ENCODE results near the gene GRIA1. TPM values are rescaled to one million over a fixed set of nuclear protein-coding genes. Genes with fewer than 3 reads are reported as not detected.

GRIA1 gene
- total RNA-seq, 4 donors from 2014 or later, result 0.12 to 0.19 TPM; not detected in 2

GRCh38 chr5:153511622-153512021, 21.2 kb downstream of the GRIA1 start:
- no peaks in the 10 kb centered on the region for H3K36me3 ChIP-seq
- TF ChIP-seq CTCF (IDR thresholded peaks at IDR 0.05) (no peak), POLR2A (IDR thresholded peaks at IDR 0.05) (no peak)
- no peak overlapping the region for H3K4me3 ChIP-seq
- 21 to 23% methylated on average over 6 of the region's 6 CpGs for WGBS, 2 donors
- peaks cover 0 to 8% (median 7%) of the 10 kb centered on the region in 3 donors for H3K9me3 ChIP-seq
- no peaks in the 10 kb centered on the region for H3K4me1 ChIP-seq
- H3K27me3 ChIP-seq, result no peaks in the 10 kb centered on the region
- intact Hi-C loops (cut with DNase I), result no loop called here
- H3K27ac ChIP-seq, result no peak overlapping the region
- no peak for DNase-seq

GRCh38 chr5:153513156-153513555, 22.7 kb downstream of the GRIA1 start:
- Histone ChIP-seq H3K27ac (no peak overlapping the region), H3K36me3 (no peaks in the 10 kb centered on the region), H3K4me3 (no peak overlapping the region), H3K4me1 (no peaks in the 10 kb centered on the region), H3K9me3 (peaks cover 0 to 8% (median 7%) of the 10 kb centered on the region in 3 donors), H3K27me3 (no peaks in the 10 kb centered on the region)
- no peak for DNase-seq
- TF ChIP-seq POLR2A (IDR thresholded peaks at IDR 0.05) (no peak), CTCF (IDR thresholded peaks at IDR 0.05) (no peak)
- intact Hi-C loops (cut with DNase I), result no loop called here
- WGBS, 2 donors, result 78 to 88% methylated on average over 3 to 4 of the region's 4 CpGs

GRCh38 chr5:153515301-153515700, 24.8 kb downstream of the GRIA1 start:
- TF ChIP-seq POLR2A (IDR thresholded peaks at IDR 0.05) (no peak), CTCF (IDR thresholded peaks at IDR 0.05) (no peak)
- no peaks in the 10 kb centered on the region for H3K4me1 ChIP-seq
- peaks cover 0 to 8% (median 7%) of the 10 kb centered on the region in 3 donors for H3K9me3 ChIP-seq
- H3K4me3 ChIP-seq, result no peak overlapping the region
- no peaks in the 10 kb centered on the region for H3K27me3 ChIP-seq
- intact Hi-C loops (cut with DNase I), result no loop called here
- H3K27ac ChIP-seq, result no peak overlapping the region
- no peak for DNase-seq
- no peaks in the 10 kb centered on the region for H3K36me3 ChIP-seq
- 49 to 68% methylated on average over 2 of the region's 2 CpGs for WGBS, 2 donors

GRCh38 chr5:153516504-153517240, 26.2 kb downstream of the GRIA1 start:
- H3K27me3 ChIP-seq, result no peaks in the 10 kb centered on the region
- H3K4me1 ChIP-seq, result no peaks in the 10 kb centered on the region
- WGBS, 2 donors, result 59 to 62% methylated on average over 12 of the region's 12 CpGs
- H3K27ac ChIP-seq, result no peak overlapping the region
- DNase-seq, result no peak
- no peak overlapping the region for H3K4me3 ChIP-seq
- H3K36me3 ChIP-seq, result no peaks in the 10 kb centered on the region
- H3K9me3 ChIP-seq, result peaks cover 0 to 8% (median 7%) of the 10 kb centered on the region in 3 donors
- TF ChIP-seq POLR2A (IDR thresholded peaks at IDR 0.05) (no peak), CTCF (IDR thresholded peaks at IDR 0.05) (no peak)
- intact Hi-C loops (cut with DNase I), result no loop called here

- intact Hi-C loops (cut with DNase I), result no loop called here
- peaks cover 0 to 8% (median 7%) of the 10 kb centered on the region in 3 donors for H3K9me3 ChIP-seq
- H3K4me3 ChIP-seq, result no peak overlapping the region
- whole genome bisulfite sequencing, 2 donors, result 69% methylated on average over 2 of the region's 2 CpGs
- H3K36me3 ChIP-seq, result no peaks in the 10 kb centered on the region
- no peak for TF ChIP-seq POLR2A (IDR thresholded peaks at IDR 0.05)
- no peak for TF ChIP-seq CTCF (IDR thresholded peaks at IDR 0.05)
- no peaks in the 10 kb centered on the region for H3K27me3 ChIP-seq
- H3K27ac ChIP-seq, result no peak overlapping the region
- no peak for DNase-seq
- H3K4me1 ChIP-seq, result no peaks in the 10 kb centered on the region
Observed at GRCh38 chr5:153517241-153517611, 26.8 kb downstream of the GRIA1 start.
